Left forelimb (tissue), 1 donor: ENCODE results near the gene TFR2.

ENCODE experiments used
- DNase-seq: peaks from one replicate; pipeline ENCODE4 v3.0.0-alpha.2; 2018; ENCODE audit warnings: low spot score

Gene TFR2

DNA sequence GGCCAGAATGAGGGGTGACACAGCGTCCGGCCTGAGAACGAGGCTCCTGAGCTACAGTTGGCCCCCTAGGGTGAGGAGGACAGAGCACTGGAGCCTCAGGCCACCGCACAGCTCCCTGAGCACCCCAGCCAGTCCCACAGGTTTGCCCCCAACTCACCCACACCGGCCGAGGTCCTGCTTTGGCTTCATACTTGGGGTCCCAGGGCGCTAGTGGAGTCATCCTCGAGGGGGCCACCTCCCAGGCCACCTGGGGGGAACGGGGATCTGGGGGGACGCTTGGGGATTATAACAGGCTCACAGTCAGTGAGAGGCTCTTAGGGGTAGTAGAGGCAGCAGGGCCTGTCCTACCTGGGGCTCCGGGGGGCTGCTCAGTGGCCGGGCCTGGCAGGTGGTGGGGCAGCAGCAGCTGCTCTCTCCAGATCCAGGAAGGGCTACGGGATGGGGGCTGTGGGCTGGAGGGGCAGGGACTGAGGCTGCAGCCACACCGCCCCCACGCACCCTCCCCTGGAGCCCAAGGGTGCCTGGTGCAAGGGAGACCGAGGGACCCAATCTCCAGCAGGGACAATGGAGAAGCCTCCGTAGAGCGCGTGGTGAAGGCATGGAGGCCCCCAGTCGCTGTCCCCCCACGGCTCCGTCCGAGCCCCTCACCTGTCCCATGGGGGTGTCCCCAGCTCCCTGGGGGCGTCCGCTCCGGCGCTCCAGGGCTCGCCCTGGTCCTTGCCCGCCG, 68.2 kb downstream of the TFR2 start:
- no peak for DNase-seq

DNA sequence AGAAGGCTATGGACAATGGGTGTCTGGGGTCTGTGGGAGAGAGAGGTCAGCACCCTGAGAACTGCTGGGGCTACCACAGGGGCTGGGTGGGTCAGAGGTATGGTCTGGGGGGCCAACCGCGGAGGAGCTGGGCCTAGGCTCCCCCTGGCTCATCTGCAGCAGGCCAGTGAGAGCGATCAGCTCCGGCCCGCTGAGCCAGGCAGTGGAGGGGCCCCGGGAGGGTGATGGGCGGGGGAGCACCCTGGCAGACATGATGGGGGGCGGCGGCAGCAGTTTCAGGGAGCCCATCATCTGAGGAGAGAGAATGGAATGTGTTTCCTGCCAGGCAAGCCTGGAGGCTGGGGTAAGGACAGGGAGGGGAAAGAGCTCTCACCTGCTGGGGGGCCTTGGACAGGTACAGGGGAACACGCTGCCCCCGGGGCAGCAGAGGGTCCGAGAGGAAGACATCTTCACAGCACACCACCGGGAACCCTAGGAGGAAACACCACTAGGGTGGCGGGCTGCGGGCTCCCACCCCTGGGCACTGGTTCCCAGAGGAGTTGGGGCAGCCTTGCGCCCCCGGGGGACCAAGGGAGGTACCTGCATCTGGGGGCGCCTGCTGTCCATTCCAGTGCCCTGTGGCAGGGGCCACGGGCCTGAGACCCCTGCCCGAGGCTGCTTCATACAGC, 68.9 kb downstream of the TFR2 start:
- DNase-seq: no peak

DNA sequence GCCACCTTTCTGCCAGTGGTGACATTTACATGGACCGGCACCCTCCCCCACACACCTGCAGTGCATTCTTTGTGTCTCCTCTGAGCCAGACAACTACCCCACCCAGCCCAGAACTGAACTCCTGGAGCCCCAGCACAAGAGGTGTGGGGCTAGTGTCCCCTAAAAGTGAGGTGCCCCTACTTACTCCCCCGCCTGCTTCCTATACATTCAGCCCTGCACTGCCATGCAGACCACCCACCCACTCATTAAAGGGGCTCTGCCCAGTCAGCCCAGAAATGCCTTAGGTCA, 69.6 kb downstream of the TFR2 start:
- no peak for DNase-seq

DNA sequence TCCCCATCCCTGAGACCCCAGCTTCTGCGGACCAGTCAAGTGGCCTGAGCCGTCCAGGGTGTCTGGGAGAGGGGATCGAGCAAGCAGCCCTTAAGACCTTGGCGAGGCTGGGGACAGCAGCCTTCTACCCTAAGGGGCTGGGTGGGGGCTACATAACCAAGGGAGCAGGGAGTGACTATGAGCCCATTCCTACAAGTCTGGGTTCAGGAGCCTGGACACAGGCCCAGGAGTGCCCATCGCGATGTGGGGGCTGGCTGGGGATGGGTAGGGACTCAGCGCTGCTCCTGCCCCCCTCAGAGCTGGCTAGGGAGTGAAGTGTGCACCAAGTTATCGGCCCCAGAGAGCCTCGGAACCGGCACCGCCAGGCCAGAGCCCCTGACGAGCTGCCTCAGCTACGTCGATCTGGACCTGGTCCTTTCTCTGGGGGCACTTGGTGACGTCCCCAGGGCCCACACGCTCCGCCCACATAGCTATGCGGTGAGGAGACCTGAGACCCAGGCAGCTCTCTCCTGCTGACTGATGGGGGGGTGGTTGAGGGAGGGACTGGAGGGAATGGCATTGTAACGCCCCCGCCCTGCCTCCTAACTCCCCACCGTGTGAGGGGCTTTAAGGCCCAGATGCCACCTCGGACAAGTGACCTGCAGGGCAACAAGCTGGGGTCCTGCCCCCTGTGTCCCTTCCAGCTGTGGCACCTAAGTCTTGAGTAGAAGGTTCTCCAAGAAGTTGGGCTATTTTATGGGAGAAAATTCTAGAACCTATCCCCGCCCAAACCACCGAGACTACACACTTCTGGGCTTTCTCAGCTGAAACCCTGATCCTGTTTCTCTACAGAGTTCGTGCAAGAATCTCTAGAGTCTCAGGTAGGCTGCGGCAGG, 70.2 kb downstream of the TFR2 start:
- no peak for DNase-seq
